ENCODE measurements around the gene RGS7BP.

GRCh38 chr5:64628901-64629300, 123.1 kb downstream of the RGS7BP start:
- no peak for TF ChIP-seq FOXJ3 (CRISPR knock-in tag; IDR thresholded peaks at IDR 0.05; ENCODE audit: borderline replicate concordance)
- TF ChIP-seq, protein P1, sequence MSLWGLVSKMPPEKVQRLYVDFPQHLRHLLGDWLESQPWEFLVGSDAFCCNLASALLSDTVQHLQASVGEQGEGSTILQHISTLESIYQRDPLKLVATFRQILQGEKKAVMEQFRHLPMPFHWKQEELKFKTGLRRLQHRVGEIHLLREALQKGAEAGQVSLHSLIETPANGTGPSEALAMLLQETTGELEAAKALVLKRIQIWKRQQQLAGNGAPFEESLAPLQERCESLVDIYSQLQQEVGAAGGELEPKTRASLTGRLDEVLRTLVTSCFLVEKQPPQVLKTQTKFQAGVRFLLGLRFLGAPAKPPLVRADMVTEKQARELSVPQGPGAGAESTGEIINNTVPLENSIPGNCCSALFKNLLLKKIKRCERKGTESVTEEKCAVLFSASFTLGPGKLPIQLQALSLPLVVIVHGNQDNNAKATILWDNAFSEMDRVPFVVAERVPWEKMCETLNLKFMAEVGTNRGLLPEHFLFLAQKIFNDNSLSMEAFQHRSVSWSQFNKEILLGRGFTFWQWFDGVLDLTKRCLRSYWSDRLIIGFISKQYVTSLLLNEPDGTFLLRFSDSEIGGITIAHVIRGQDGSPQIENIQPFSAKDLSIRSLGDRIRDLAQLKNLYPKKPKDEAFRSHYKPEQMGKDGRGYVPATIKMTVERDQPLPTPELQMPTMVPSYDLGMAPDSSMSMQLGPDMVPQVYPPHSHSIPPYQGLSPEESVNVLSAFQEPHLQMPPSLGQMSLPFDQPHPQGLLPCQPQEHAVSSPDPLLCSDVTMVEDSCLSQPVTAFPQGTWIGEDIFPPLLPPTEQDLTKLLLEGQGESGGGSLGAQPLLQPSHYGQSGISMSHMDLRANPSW (CRISPR knock-in tag; conservative IDR thresholded peaks at IDR 0.05; ENCODE audit: low read depth): no peak
- no peak for TF ChIP-seq CTCF (IDR thresholded peaks at IDR 0.05)
- TF ChIP-seq ATF1 (CRISPR knock-in tag; IDR thresholded peaks at IDR 0.05): no peak
- TF ChIP-seq CDX4 (CRISPR knock-in tag; IDR thresholded peaks at IDR 0.05; ENCODE audit: borderline replicate concordance): no peak
- no peak for TF ChIP-seq NFYB (CRISPR knock-in tag; conservative IDR thresholded peaks at IDR 0.05; ENCODE audit: low read depth)
- TF ChIP-seq, protein P2, sequence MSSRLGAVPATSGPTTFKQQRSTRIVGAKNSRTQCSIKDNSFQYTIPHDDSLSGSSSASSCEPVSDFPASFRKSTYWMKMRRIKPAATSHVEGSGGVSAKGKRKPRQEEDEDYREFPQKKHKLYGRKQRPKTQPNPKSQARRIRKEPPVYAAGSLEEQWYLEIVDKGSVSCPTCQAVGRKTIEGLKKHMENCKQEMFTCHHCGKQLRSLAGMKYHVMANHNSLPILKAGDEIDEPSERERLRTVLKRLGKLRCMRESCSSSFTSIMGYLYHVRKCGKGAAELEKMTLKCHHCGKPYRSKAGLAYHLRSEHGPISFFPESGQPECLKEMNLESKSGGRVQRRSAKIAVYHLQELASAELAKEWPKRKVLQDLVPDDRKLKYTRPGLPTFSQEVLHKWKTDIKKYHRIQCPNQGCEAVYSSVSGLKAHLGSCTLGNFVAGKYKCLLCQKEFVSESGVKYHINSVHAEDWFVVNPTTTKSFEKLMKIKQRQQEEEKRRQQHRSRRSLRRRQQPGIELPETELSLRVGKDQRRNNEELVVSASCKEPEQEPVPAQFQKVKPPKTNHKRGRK (CRISPR knock-in tag; IDR thresholded peaks at IDR 0.05; ENCODE audit: borderline replicate concordance): no peak
- no peak for TF ChIP-seq JUN (CRISPR knock-in tag; IDR thresholded peaks at IDR 0.05)
- no peak for TF ChIP-seq CREB1 (CRISPR knock-in tag; IDR thresholded peaks at IDR 0.05)
- TF ChIP-seq, protein P3, sequence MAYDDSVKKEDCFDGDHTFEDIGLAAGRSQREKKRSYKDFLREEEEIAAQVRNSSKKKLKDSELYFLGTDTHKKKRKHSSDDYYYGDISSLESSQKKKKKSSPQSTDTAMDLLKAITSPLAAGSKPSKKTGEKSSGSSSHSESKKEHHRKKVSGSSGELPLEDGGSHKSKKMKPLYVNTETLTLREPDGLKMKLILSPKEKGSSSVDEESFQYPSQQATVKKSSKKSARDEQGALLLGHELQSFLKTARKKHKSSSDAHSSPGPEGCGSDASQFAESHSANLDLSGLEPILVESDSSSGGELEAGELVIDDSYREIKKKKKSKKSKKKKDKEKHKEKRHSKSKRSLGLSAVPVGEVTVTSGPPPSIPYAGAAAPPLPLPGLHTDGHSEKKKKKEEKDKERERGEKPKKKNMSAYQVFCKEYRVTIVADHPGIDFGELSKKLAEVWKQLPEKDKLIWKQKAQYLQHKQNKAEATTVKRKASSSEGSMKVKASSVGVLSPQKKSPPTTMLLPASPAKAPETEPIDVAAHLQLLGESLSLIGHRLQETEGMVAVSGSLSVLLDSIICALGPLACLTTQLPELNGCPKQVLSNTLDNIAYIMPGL (CRISPR knock-in tag; IDR thresholded peaks at IDR 0.05): no peak
- TF ChIP-seq MAX (CRISPR knock-in tag; IDR thresholded peaks at IDR 0.05): no peak
- no peak for TF ChIP-seq IRF1 (CRISPR knock-in tag; IDR thresholded peaks at IDR 0.05)

All from WTC11 (cell line).